Right ventricle myocardium superior (tissue), 1 donor: ENCODE measurements around the gene UBE2Q2. TPM values are rescaled to one million over a fixed set of nuclear protein-coding genes. Genes with fewer than 3 reads are reported as not detected.
"Not testable (repeated sequence)": the region's sequence is repeated elsewhere in the genome, so short reads cannot be mapped to it uniquely, and the experiment has no call there.

Experiments used
- ATAC-seq: fragments of 200-7000 bp; cut with Tn5 transposase; one replicate; pipeline ENCODE4 v1.9.1; 2020; ENCODE audit warnings: mild to moderate bottlenecking; ENCODE audit not compliant: poor library complexity
- DNase-seq: peaks from one replicate; pipeline ENCODE4 v3.0.0-alpha.2; 2020
- intact Hi-C: fragments of 100-400 bp; cut with DNase I; formaldehyde crosslinking; loops from one replicate; pipeline ENCODE4 v1.11.2; 2022
- total RNA-seq: library from RNA; stranded (reverse); fragmentation: NEBNext Ultra II Directional; extraction: Animal tissue kit (Norgen Biotek cat#: 25700); gene quantifications from one replicate; pipeline ENCODE4 v1.2.1, GENCODE V29; 2021
- donor health status: DM: no; HTN: yes; CAD: no; lungs with severe emphysema.

Gene UBE2Q2
- total RNA-seq, 1 donor from 2014 or later = 21.1 TPM

- intact Hi-C loops = no loop called here
- no peak for ATAC-seq
- no peak for DNase-seq
Observed at GRCh38 chr15:75905231-75905630, 62.0 kb downstream of the UBE2Q2 start.

GRCh38 chr15:75910355-75910754, 67.1 kb downstream of the UBE2Q2 start:
- DNase-seq, ATAC-seq, intact Hi-C loops: not testable (repeated sequence)

- intact Hi-C loops = no loop called here
- ATAC-seq (no peak), DNase-seq (no peak)
Observed at GRCh38 chr15:75916978-75917377, 73.7 kb downstream of the UBE2Q2 start.

- intact Hi-C loops = no loop called here
- no peak for DNase-seq
- no peak for ATAC-seq
Observed at GRCh38 chr15:75918135-75918534, 74.9 kb downstream of the UBE2Q2 start.

- no peak for ATAC-seq
- intact Hi-C loops = no loop called here
- no peak for DNase-seq
Observed at GRCh38 chr15:75920079-75920478, 76.8 kb downstream of the UBE2Q2 start.

GRCh38 chr15:75921732-75922703, 78.8 kb downstream of the UBE2Q2 start:
- DNase-seq (no peak), ATAC-seq (peak; percentile 66)
- intact Hi-C loops = no loop called here

- ATAC-seq (no peak), DNase-seq (no peak)
- intact Hi-C loops = no loop called here
Observed at GRCh38 chr15:75923756-75924155, 80.5 kb downstream of the UBE2Q2 start.

- DNase-seq (no peak), ATAC-seq (no peak)
- intact Hi-C loops = no loop called here
Observed at GRCh38 chr15:75924576-75924975, 81.3 kb downstream of the UBE2Q2 start.

- no peak for DNase-seq
- intact Hi-C loops = no loop called here
- ATAC-seq = no peak
Observed at GRCh38 chr15:75925440-75925839, 82.2 kb downstream of the UBE2Q2 start.

GRCh38 chr15:75926931-75927330, 83.7 kb downstream of the UBE2Q2 start:
- no peak for DNase-seq
- intact Hi-C loops = no loop called here
- no peak for ATAC-seq

- intact Hi-C loops = no loop called here
- ATAC-seq = no peak
- no peak for DNase-seq
Observed at GRCh38 chr15:75927601-75928000, 84.4 kb downstream of the UBE2Q2 start.

- intact Hi-C loops = no loop called here
- ATAC-seq = no peak
- DNase-seq = no peak
Observed at GRCh38 chr15:75928680-75929608, 85.7 kb downstream of the UBE2Q2 start.

GRCh38 chr15:75929799-75930565, 86.7 kb downstream of the UBE2Q2 start:
- ATAC-seq (peak; percentile 31), DNase-seq (no peak)
- intact Hi-C loops = no loop called here

- ATAC-seq (no peak), DNase-seq (no peak)
- intact Hi-C loops = no loop called here
Observed at GRCh38 chr15:75930866-75931265, 87.6 kb downstream of the UBE2Q2 start.

- intact Hi-C loops = no loop called here
- DNase-seq (no peak), ATAC-seq (no peak)
Observed at GRCh38 chr15:75942464-75942863, 99.2 kb downstream of the UBE2Q2 start.

- no peak for ATAC-seq
- intact Hi-C loops = no loop called here
- no peak for DNase-seq
Observed at GRCh38 chr15:75943246-75943645, 100.0 kb downstream of the UBE2Q2 start.

- DNase-seq (no peak), ATAC-seq (no peak)
- intact Hi-C loops = no loop called here
Observed at GRCh38 chr15:75943713-75944215, 100.5 kb downstream of the UBE2Q2 start.

- DNase-seq (no peak), ATAC-seq (no peak)
- intact Hi-C loops = no loop called here
Observed at GRCh38 chr15:75945953-75946352, 102.7 kb downstream of the UBE2Q2 start.

- ATAC-seq (no peak), DNase-seq (no peak)
- intact Hi-C loops = no loop called here
Observed at GRCh38 chr15:75947092-75947491, 103.8 kb downstream of the UBE2Q2 start.
